Liver (tissue), 2 donors: ENCODE data around the gene ELOB.

Experiments used
- CTCF ChIP-seq: fragments of 150-350 bp; IDR thresholded peaks from 2 replicates; pipeline ENCODE4 v1.5.1; 2017; ENCODE audit warnings: improper control_type of control experiment, low read depth, low read length; ENCODE audit not compliant: missing input control
- REST ChIP-seq: IDR thresholded peaks from 2 replicates; pipeline ENCODE4 v1.6.1; 2016; ENCODE audit warnings: antibody characterized with exemption, mild to moderate bottlenecking
- donor health status: healthy.

GRCh38 chr16:2752035-2752849, 24.8 kb downstream of the ELOB start, which contains the start of gene SRRM2:
- TF ChIP-seq CTCF: no peak
- peak; percentile 63 for TF ChIP-seq REST
